Measurements from ENCODE around the gene AFF3. TPM values are rescaled to one million over a fixed set of nuclear protein-coding genes. Genes with fewer than 3 reads are reported as not detected.

AFF3 gene
- total and polyA plus RNA-seq, 7 donors: 0.46 to 25.0 (median 18.6) TPM

DNA sequence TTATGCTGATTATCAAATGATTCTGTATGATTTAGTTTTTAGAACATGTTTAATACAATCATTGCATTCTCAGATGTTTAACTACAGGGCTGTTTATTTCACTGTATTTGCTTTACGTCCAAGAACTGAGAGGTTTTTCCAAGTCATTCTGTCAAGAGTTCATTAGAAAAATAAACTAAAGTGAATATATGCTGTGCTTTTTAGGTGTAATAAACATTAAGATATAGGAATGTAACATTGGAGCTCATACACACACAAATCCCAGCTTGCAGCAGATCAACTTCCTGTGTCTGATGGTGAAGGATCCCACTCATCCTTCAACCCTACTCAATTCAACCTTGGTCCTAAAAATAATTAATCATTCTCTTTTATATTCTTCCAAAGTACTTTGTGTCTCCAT is 285.0 kb downstream of the AFF3 start:
- no peak for DNase-seq
- no peak for TF ChIP-seq POLR2A (IDR thresholded peaks at IDR 0.05)
- TF ChIP-seq POLR2AphosphoS5 (IDR thresholded peaks at IDR 0.05): no peak
- TF ChIP-seq EP300 (IDR thresholded peaks at IDR 0.05): no peak
- TF ChIP-seq, protein P1, sequence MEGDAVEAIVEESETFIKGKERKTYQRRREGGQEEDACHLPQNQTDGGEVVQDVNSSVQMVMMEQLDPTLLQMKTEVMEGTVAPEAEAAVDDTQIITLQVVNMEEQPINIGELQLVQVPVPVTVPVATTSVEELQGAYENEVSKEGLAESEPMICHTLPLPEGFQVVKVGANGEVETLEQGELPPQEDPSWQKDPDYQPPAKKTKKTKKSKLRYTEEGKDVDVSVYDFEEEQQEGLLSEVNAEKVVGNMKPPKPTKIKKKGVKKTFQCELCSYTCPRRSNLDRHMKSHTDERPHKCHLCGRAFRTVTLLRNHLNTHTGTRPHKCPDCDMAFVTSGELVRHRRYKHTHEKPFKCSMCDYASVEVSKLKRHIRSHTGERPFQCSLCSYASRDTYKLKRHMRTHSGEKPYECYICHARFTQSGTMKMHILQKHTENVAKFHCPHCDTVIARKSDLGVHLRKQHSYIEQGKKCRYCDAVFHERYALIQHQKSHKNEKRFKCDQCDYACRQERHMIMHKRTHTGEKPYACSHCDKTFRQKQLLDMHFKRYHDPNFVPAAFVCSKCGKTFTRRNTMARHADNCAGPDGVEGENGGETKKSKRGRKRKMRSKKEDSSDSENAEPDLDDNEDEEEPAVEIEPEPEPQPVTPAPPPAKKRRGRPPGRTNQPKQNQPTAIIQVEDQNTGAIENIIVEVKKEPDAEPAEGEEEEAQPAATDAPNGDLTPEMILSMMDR (IDR thresholded peaks at IDR 0.05): no peak
- Histone ChIP-seq H3K9me3 (peaks cover 0 to 2% (median 0%) of the 10 kb centered on the region in 4 donors), H3K27me3 (no peaks in the 10 kb centered on the region), H3K36me3 (no peaks in the 10 kb centered on the region), H3K27ac (no peak overlapping the region), H3K4me3 (no peak overlapping the region), H3K4me1 (peaks cover 0 to 12% (median 0%) of the 10 kb centered on the region in 4 donors)
- intact Hi-C loops (cut with DNase I): no loop called here
- WGBS, 2 donors: 81 to 84% methylated on average over 1 of the region's 1 CpG

DNA sequence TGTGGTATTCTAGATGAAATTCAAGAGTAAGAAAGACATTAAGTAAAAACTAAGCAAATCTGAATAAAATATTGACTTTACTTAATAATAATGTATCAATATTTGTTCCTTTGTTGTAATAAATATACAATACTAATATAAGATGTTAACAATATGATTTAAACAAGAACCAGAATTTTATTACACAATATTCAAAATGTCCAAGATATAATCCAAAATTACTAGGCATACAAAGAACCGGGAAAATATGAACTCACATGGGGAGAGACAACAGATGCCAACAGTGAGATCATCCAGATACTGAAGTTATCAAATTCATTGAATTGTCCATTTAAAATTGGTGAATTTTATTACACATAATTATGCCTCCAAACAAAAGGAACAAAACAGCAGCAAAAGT is 286.3 kb downstream of the AFF3 start:
- no peak for TF ChIP-seq POLR2A (IDR thresholded peaks at IDR 0.05)
- no peak for TF ChIP-seq EP300 (IDR thresholded peaks at IDR 0.05)
- TF ChIP-seq, protein P1 (IDR thresholded peaks at IDR 0.05): no peak
- no peak for TF ChIP-seq POLR2AphosphoS5 (IDR thresholded peaks at IDR 0.05)
- WGBS, 2 donors: 69 to 84% methylated on average over 1 of the region's 1 CpG

DNA sequence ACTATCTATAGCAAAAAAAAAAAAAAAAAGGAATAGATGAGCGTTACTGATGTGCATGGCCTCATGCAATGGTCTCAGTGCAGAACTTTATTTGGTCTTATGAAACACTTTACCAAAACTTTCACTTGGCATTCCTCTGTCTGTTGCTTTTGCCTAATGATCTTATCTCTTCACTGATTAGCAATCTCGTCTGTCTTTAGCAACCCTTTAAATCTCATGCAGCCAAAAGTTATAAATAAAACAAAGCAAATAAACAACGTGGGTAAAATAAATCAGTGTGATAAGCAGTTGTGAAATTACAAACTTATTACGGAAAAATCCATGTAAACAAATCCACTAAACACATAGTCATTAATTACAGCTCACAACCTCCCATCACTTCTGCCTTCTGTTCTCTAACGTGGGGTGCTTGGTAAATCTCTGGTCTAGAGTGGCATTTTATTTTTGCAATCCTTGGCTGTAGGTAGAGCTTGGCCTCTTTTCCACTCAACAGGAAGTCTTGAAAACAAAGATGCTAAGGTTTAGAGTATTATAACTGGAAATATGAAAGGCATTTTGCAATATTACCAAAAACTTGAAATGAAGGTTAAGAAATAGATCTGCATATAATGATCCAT is 288.0 kb downstream of the AFF3 start:
- no peak for DNase-seq
- H3K9me3 ChIP-seq: peaks cover 0 to 2% (median 0%) of the 10 kb centered on the region in 4 donors
- TF ChIP-seq POLR2AphosphoS5 (IDR thresholded peaks at IDR 0.05) (no peak), POLR2A (IDR thresholded peaks at IDR 0.05) (no peak), EP300 (IDR thresholded peaks at IDR 0.05) (no peak)
- TF ChIP-seq, protein P1 (IDR thresholded peaks at IDR 0.05): no peak
- 64 to 65% methylated on average over 5 of the region's 5 CpGs for WGBS, 2 donors
- no peaks in the 10 kb centered on the region for H3K36me3 ChIP-seq
- H3K27ac ChIP-seq: no peak overlapping the region
- no peak overlapping the region for H3K4me3 ChIP-seq
- no peaks in the 10 kb centered on the region for H3K27me3 ChIP-seq
- intact Hi-C loops (cut with DNase I): no loop called here
- H3K4me1 ChIP-seq: peaks cover 0 to 4% (median 0%) of the 10 kb centered on the region in 4 donors

More for the DNA sequence above, 286.3 kb downstream of the AFF3 start:
- H3K9me3 ChIP-seq: peaks cover 0 to 2% (median 0%) of the 10 kb centered on the region in 4 donors
- H3K27ac ChIP-seq: no peak overlapping the region
- H3K36me3 ChIP-seq: no peaks in the 10 kb centered on the region
- H3K27me3 ChIP-seq: no peaks in the 10 kb centered on the region
- peaks cover 0 to 5% (median 0%) of the 10 kb centered on the region in 4 donors for H3K4me1 ChIP-seq
- no peak for DNase-seq
- H3K4me3 ChIP-seq: no peak overlapping the region
- intact Hi-C loops (cut with DNase I): no loop called here

DNA sequence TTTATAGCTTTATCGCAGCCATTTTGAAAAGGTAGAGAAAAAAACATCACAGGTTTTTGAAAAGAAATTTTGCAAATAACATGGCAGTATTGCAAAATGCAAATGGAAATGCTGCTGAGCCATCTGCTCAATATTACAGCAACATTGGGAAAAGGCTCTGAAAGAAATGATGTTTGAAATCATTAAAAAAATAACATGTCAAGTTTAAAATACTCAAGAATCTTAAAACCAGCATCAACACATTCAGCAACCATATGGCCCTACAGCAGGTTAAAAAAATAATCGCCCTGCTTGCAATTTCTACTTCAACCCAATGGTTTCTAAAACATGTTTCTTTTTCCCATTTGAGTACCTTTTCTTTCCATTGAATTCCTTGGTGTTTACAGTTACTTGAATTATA is 289.4 kb downstream of the AFF3 start:
- TF ChIP-seq POLR2A (IDR thresholded peaks at IDR 0.05) (no peak), EP300 (IDR thresholded peaks at IDR 0.05) (no peak), POLR2AphosphoS5 (IDR thresholded peaks at IDR 0.05) (no peak)
- TF ChIP-seq, protein P1 (IDR thresholded peaks at IDR 0.05): no peak
- H3K4me1 ChIP-seq: no peaks in the 10 kb centered on the region

More for the DNA sequence above, 289.4 kb downstream of the AFF3 start:
- intact Hi-C loops (cut with DNase I): no loop called here
- Histone ChIP-seq H3K36me3 (no peaks in the 10 kb centered on the region), H3K27me3 (no peaks in the 10 kb centered on the region), H3K9me3 (peaks cover 0 to 2% (median 0%) of the 10 kb centered on the region in 4 donors), H3K4me3 (no peak overlapping the region), H3K27ac (no peak overlapping the region)
- DNase-seq: no peak
- WGBS, 2 donors: 90 to 95% methylated on average over 2 of the region's 2 CpGs
